OCI-LY7 (cell line): ENCODE results near the gene CNKSR3.

Experiments
- EZH2phosphoT487 ChIP-seq: fragments of 200-600 bp; sonication (generic); IDR thresholded peaks from 2 replicates; pipeline ENCODE4 v1.6.1; 2018; ENCODE audit warnings: low read depth, borderline replicate concordance, mild to moderate bottlenecking, mixed run types, antibody characterized with exemption, low read length, moderate library complexity, mixed read lengths
- TF ChIP-seq, protein P1 (sequence below): fragments of 200-600 bp; sonication (generic); conservative IDR thresholded peaks from 2 replicates; pipeline ENCODE4 v1.5.1; 2014; ENCODE audit warnings: mild to moderate bottlenecking, antibody characterized with exemption, low read length, moderate library complexity, mixed read lengths

DNA sequence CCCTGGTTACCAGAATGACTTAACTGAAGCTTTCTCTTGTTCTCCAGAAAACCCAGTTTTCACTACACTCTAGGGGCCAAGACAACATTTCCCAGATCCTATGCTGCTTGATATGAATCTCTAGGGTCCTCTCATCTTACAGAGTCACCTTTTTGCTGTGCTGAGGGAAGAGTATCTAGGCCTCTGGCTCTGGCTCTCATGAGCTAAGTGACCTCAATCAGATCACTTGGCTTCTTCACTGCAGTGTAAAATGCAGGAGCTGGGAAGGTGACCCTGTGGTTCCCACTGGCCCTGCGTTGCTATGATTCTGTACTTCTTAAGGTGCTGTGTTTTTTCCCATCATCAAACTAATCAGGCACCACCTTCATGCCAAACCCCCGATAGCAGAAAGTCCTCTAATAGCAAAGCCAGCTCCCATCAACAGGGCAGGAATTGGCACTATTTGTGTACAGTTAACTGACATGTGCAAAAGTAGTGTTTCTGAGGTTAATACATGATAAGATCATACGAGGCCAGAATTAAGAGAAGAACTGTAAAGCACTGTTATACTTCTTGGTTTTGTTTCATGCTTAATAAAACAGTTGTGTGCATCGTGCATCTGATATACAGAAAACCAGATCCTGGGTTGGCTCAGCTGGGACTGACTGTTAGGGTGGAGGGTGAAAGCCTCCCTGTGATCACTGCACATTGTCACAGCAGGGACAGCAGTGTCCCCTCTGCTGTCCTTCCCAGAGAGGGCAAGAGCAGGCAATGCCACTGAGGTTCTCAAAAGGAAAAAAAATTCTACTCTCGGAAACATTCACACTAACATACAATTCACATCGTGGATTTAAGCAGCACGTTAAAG, 46.7 kb downstream of the CNKSR3 start:
- TF ChIP-seq, protein P1, sequence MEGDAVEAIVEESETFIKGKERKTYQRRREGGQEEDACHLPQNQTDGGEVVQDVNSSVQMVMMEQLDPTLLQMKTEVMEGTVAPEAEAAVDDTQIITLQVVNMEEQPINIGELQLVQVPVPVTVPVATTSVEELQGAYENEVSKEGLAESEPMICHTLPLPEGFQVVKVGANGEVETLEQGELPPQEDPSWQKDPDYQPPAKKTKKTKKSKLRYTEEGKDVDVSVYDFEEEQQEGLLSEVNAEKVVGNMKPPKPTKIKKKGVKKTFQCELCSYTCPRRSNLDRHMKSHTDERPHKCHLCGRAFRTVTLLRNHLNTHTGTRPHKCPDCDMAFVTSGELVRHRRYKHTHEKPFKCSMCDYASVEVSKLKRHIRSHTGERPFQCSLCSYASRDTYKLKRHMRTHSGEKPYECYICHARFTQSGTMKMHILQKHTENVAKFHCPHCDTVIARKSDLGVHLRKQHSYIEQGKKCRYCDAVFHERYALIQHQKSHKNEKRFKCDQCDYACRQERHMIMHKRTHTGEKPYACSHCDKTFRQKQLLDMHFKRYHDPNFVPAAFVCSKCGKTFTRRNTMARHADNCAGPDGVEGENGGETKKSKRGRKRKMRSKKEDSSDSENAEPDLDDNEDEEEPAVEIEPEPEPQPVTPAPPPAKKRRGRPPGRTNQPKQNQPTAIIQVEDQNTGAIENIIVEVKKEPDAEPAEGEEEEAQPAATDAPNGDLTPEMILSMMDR = no peak
- no peak for TF ChIP-seq EZH2phosphoT487
